ENCODE data around the gene CDK6. TPM values are rescaled to one million over a fixed set of nuclear protein-coding genes. Genes with fewer than 3 reads are reported as not detected.

CDK6 gene
- total and polyA plus RNA-seq, 2 experiments from 2014 or later, result 7.4 to 23.7 TPM

DNA sequence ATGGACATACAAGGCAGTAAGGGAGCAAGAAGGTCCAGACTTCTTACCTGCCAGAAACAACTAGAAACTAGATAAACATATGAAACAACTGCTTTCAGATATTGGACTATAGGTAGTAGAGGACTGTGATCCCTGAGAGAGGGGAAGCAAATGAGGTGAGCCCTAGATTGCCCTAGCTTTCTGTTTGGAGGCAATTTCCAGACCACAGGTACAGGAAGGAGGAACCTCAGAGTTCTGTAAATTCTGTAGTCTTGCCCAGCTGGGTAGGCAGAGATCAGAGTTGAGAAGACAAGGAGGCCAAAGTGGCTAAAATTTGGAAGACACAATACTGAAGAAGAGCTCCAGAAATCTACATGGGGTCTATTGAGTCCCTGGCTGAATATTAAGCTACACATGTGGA, 21.0 kb downstream of the CDK6 start:
- peaks cover 41% of the 10 kb centered on the region for H3K4me1 Mint-ChIP-seq
- no peaks in the 10 kb centered on the region for H3K9me2 ChIP-seq (ENCODE audit: insufficient read depth)
- no peak overlapping the region for H3K4me3 ChIP-seq
- H3K36me3 Mint-ChIP-seq (ENCODE audit: low read depth), result peaks cover 28% of the 10 kb centered on the region
- H3K79me2 ChIP-seq (replicated peaks; ENCODE audit: insufficient read depth), result peaks cover 68% of the 10 kb centered on the region
- DNase-seq (ENCODE audit: low spot score) (no peak), ATAC-seq (no peak)
- H3K27ac ChIP-seq (ENCODE audit: low read depth), result no peak overlapping the region
- peaks cover 14% of the 10 kb centered on the region for H3K9me3 Mint-ChIP-seq
- no peak overlapping the region for H2AFZ ChIP-seq
- H3K4me3 Mint-ChIP-seq, result no peak overlapping the region
- H3K4me1 ChIP-seq (ENCODE audit: insufficient read depth), result peaks cover 22% of the 10 kb centered on the region
- no peaks in the 10 kb centered on the region for H3K27me3 ChIP-seq (ENCODE audit: insufficient read depth)
- H3K4me2 ChIP-seq, result no peak overlapping the region
- no peaks in the 10 kb centered on the region for H3K36me3 ChIP-seq (ENCODE audit: insufficient read depth)
- TF ChIP-seq, protein P1, sequence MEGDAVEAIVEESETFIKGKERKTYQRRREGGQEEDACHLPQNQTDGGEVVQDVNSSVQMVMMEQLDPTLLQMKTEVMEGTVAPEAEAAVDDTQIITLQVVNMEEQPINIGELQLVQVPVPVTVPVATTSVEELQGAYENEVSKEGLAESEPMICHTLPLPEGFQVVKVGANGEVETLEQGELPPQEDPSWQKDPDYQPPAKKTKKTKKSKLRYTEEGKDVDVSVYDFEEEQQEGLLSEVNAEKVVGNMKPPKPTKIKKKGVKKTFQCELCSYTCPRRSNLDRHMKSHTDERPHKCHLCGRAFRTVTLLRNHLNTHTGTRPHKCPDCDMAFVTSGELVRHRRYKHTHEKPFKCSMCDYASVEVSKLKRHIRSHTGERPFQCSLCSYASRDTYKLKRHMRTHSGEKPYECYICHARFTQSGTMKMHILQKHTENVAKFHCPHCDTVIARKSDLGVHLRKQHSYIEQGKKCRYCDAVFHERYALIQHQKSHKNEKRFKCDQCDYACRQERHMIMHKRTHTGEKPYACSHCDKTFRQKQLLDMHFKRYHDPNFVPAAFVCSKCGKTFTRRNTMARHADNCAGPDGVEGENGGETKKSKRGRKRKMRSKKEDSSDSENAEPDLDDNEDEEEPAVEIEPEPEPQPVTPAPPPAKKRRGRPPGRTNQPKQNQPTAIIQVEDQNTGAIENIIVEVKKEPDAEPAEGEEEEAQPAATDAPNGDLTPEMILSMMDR (conservative IDR thresholded peaks at IDR 0.05; ENCODE audit: low read depth in 2 of 2), result no peak
- TF ChIP-seq ZNF114 (CRISPR knock-in tag; IDR thresholded peaks at IDR 0.05) (no peak), POLR2AphosphoS5 (IDR thresholded peaks at IDR 0.05; ENCODE audit: low read depth) (no peak), ZNF331 (CRISPR knock-in tag; IDR thresholded peaks at IDR 0.05; ENCODE audit: low read depth) (no peak), NANOG (IDR thresholded peaks at IDR 0.05; ENCODE audit: borderline replicate concordance) (no peak), STAT1 (IDR thresholded peaks at IDR 0.05; ENCODE audit: unreplicated experiment) (no peak), EZH2phosphoT487 (IDR thresholded peaks at IDR 0.05; ENCODE audit: unreplicated experiment) (no peak), JUNB (IDR thresholded peaks at IDR 0.05; ENCODE audit: unreplicated experiment) (no peak), CREB1 (CRISPR knock-in tag; IDR thresholded peaks at IDR 0.05; ENCODE audit: low read depth) (no peak), EZH2 (IDR thresholded peaks at IDR 0.05; ENCODE audit: low read depth, unreplicated experiment) (no peak)
- TF ChIP-seq, protein P2, sequence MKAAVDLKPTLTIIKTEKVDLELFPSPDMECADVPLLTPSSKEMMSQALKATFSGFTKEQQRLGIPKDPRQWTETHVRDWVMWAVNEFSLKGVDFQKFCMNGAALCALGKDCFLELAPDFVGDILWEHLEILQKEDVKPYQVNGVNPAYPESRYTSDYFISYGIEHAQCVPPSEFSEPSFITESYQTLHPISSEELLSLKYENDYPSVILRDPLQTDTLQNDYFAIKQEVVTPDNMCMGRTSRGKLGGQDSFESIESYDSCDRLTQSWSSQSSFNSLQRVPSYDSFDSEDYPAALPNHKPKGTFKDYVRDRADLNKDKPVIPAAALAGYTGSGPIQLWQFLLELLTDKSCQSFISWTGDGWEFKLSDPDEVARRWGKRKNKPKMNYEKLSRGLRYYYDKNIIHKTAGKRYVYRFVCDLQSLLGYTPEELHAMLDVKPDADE (IDR thresholded peaks at IDR 0.05), result no peak
- TF ChIP-seq, protein P3, sequence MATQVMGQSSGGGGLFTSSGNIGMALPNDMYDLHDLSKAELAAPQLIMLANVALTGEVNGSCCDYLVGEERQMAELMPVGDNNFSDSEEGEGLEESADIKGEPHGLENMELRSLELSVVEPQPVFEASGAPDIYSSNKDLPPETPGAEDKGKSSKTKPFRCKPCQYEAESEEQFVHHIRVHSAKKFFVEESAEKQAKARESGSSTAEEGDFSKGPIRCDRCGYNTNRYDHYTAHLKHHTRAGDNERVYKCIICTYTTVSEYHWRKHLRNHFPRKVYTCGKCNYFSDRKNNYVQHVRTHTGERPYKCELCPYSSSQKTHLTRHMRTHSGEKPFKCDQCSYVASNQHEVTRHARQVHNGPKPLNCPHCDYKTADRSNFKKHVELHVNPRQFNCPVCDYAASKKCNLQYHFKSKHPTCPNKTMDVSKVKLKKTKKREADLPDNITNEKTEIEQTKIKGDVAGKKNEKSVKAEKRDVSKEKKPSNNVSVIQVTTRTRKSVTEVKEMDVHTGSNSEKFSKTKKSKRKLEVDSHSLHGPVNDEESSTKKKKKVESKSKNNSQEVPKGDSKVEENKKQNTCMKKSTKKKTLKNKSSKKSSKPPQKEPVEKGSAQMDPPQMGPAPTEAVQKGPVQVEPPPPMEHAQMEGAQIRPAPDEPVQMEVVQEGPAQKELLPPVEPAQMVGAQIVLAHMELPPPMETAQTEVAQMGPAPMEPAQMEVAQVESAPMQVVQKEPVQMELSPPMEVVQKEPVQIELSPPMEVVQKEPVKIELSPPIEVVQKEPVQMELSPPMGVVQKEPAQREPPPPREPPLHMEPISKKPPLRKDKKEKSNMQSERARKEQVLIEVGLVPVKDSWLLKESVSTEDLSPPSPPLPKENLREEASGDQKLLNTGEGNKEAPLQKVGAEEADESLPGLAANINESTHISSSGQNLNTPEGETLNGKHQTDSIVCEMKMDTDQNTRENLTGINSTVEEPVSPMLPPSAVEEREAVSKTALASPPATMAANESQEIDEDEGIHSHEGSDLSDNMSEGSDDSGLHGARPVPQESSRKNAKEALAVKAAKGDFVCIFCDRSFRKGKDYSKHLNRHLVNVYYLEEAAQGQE (IDR thresholded peaks at IDR 0.05; ENCODE audit: unreplicated experiment), result no peak
- TF ChIP-seq, protein P4, sequence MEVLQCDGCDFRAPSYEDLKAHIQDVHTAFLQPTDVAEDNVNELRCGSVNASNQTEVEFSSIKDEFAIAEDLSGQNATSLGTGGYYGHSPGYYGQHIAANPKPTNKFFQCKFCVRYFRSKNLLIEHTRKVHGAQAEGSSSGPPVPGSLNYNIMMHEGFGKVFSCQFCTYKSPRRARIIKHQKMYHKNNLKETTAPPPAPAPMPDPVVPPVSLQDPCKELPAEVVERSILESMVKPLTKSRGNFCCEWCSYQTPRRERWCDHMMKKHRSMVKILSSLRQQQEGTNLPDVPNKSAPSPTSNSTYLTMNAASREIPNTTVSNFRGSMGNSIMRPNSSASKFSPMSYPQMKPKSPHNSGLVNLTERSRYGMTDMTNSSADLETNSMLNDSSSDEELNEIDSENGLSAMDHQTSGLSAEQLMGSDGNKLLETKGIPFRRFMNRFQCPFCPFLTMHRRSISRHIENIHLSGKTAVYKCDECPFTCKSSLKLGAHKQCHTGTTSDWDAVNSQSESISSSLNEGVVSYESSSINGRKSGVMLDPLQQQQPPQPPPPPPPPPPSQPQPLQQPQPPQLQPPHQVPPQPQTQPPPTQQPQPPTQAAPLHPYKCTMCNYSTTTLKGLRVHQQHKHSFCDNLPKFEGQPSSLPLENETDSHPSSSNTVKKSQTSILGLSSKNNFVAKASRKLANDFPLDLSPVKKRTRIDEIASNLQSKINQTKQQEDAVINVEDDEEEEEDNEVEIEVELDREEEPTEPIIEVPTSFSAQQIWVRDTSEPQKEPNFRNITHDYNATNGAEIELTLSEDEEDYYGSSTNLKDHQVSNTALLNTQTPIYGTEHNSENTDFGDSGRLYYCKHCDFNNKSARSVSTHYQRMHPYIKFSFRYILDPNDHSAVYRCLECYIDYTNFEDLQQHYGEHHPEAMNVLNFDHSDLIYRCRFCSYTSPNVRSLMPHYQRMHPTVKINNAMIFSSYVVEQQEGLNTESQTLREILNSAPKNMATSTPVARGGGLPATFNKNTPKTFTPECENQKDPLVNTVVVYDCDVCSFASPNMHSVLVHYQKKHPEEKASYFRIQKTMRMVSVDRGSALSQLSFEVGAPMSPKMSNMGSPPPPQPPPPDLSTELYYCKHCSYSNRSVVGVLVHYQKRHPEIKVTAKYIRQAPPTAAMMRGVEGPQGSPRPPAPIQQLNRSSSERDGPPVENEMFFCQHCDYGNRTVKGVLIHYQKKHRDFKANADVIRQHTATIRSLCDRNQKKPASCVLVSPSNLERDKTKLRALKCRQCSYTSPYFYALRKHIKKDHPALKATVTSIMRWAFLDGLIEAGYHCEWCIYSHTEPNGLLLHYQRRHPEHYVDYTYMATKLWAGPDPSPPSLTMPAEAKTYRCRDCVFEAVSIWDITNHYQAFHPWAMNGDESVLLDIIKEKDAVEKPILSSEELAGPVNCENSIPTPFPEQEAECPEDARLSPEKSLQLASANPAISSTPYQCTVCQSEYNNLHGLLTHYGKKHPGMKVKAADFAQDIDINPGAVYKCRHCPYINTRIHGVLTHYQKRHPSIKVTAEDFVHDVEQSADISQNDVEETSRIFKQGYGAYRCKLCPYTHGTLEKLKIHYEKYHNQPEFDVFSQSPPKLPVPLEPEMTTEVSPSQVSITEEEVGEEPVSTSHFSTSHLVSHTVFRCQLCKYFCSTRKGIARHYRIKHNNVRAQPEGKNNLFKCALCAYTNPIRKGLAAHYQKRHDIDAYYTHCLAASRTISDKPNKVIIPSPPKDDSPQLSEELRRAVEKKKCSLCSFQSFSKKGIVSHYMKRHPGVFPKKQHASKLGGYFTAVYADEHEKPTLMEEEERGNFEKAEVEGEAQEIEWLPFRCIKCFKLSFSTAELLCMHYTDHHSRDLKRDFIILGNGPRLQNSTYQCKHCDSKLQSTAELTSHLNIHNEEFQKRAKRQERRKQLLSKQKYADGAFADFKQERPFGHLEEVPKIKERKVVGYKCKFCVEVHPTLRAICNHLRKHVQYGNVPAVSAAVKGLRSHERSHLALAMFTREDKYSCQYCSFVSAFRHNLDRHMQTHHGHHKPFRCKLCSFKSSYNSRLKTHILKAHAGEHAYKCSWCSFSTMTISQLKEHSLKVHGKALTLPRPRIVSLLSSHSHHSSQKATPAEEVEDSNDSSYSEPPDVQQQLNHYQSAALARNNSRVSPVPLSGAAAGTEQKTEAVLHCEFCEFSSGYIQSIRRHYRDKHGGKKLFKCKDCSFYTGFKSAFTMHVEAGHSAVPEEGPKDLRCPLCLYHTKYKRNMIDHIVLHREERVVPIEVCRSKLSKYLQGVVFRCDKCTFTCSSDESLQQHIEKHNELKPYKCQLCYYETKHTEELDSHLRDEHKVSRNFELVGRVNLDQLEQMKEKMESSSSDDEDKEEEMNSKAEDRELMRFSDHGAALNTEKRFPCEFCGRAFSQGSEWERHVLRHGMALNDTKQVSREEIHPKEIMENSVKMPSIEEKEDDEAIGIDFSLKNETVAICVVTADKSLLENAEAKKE (CRISPR knock-in tag; IDR thresholded peaks at IDR 0.05), result no peak
- no peaks in the 10 kb centered on the region for H3F3A ChIP-seq (replicated peaks; ENCODE audit: low read depth)
- H4K20me1 ChIP-seq (replicated peaks; ENCODE audit: insufficient read depth), result no peaks in the 10 kb centered on the region
- H3K27me3 Mint-ChIP-seq (ENCODE audit: insufficient read depth, low read depth, poor library complexity), result no peaks in the 10 kb centered on the region
- 0 out of 2 replicates have a peak overlapping the region, but pooled peaks have one; percentile 32 for H3K27ac Mint-ChIP-seq
